ENCODE data around the gene DUSP28.
"Not testable (repeated sequence)": the region's sequence is repeated elsewhere in the genome, so short reads cannot be mapped to it uniquely, and the experiment has no call there.

DUSP28 gene

DNA sequence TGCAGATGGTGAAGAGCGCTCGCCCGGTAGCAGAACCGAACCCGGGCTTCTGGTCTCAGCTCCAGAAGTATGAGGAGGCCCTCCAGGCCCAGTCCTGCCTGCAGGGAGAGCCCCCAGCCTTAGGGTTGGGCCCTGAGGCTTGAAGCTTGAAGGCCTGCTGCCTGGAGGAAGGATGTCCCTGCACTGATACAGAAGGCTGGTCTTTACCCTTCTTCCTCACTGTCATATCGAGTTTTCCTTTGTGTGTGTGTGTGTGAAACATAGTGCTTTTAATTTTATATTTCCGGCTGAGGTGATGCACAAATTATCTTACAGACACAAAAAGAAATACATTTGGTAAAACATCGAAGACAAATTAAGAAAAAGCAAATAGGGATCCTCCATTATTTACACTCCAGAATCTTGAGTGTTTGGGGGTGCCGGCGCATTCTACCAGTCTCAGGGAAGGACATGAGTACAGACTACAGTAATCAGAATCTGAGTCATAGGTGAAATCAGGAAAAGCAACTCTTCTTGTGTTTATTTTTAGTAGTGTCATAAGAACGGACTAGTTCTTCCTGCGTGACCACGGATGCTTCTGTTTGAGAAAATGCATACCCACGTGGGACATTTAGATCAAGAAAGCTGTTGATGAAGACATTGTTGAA lies 1.3 kb downstream of the DUSP28 start:
- peak overlapping the region; percentile 68 for H3K4me3 ChIP-seq (ENCODE audit: low read depth, low read length)
- TF ChIP-seq, protein P1, sequence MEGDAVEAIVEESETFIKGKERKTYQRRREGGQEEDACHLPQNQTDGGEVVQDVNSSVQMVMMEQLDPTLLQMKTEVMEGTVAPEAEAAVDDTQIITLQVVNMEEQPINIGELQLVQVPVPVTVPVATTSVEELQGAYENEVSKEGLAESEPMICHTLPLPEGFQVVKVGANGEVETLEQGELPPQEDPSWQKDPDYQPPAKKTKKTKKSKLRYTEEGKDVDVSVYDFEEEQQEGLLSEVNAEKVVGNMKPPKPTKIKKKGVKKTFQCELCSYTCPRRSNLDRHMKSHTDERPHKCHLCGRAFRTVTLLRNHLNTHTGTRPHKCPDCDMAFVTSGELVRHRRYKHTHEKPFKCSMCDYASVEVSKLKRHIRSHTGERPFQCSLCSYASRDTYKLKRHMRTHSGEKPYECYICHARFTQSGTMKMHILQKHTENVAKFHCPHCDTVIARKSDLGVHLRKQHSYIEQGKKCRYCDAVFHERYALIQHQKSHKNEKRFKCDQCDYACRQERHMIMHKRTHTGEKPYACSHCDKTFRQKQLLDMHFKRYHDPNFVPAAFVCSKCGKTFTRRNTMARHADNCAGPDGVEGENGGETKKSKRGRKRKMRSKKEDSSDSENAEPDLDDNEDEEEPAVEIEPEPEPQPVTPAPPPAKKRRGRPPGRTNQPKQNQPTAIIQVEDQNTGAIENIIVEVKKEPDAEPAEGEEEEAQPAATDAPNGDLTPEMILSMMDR (IDR thresholded peaks at IDR 0.05; ENCODE audit: insufficient read depth, low read length, missing control alignments) = no peak
- POLR2A ChIA-PET = interaction anchor here (0.8 to 1.4 kb wide), 3 partner anchors 19 to 24 kb away, joined by 3 to 10 read pairs (median 4); partner anchors contain the start of gene CAPN10
- CTCF ChIA-PET = interaction anchor here (0.8 to 3.5 kb wide), 5 partner anchors 8 to 47 kb away, joined by 3 to 17 read pairs (median 5); partner anchors contain the start of gene CAPN10
- DNase-seq (ENCODE audit: low read depth, low spot score) = peak; percentile 37

DNA sequence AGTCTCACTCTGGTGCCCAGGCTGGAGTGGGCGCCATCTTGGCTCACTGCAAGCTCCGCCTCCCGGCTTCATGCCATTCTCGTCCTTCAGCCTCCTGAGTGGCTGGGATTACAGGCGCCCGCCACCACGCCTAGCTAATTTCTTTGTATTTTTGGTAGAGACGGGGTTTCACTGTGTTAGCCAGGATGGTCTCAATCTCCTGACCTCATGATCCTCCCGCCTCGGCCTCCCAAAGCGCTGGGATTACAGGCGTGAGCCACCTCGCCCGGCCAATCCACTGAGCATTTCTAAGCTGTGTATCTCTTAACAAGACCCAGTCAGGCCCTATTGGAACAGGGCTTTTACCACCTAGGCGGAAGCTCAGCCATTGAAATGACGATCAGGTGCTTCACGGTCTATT lies 3.1 kb downstream of the DUSP28 start:
- H3K4me3 ChIP-seq (ENCODE audit: low read depth, low read length); DNase-seq (ENCODE audit: low read depth, low spot score); POLR2A ChIA-PET: not testable (repeated sequence)
- CTCF ChIA-PET = interaction anchor here (0.7 to 4.9 kb wide), 5 partner anchors 18 to 105 kb away, joined by 3 to 36 read pairs (median 17); partner anchors contain the start of gene CAPN10

DNA sequence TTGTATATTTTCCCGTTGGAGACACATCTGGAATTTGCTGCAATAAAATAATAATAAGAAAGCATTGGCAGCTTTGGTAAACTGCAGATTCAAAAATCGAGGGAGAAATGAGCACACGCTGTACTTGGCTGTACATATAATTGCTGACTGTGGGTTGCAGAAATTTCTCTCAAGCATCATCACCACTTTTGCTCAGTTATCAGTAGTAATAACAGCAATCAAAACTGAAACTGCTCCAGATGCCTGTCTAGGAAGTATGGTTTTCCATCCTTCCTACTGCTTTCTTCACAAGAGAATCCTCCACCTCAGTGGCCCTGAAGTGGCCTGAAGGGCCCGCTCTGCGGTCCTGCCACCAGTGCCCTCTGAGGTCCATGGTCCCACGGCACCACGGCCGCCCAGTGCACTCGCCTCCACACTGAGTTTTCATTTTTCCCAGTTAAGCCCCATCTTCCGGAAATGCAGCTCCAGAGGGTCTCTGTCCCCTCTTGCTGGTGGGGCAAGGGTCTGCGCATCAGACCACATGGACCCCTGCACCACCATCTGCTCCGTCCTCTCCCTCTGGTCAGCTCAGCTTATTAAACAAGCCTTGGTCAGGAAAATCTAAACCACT lies 3.9 kb downstream of the DUSP28 start:
- no peak for DNase-seq (ENCODE audit: low read depth, low spot score)
- ChIA-PET POLR2A (no interaction called here), CTCF (interaction anchor here (0.7 to 4.9 kb wide), 5 partner anchors 17 to 104 kb away, joined by 3 to 75 read pairs (median 25); partner anchors contain the start of gene CAPN10)
- TF ChIP-seq, protein P1 (IDR thresholded peaks at IDR 0.05; ENCODE audit: insufficient read depth, low read length, missing control alignments) = no peak
- no peak overlapping the region for H3K4me3 ChIP-seq (ENCODE audit: low read depth, low read length)

DNA sequence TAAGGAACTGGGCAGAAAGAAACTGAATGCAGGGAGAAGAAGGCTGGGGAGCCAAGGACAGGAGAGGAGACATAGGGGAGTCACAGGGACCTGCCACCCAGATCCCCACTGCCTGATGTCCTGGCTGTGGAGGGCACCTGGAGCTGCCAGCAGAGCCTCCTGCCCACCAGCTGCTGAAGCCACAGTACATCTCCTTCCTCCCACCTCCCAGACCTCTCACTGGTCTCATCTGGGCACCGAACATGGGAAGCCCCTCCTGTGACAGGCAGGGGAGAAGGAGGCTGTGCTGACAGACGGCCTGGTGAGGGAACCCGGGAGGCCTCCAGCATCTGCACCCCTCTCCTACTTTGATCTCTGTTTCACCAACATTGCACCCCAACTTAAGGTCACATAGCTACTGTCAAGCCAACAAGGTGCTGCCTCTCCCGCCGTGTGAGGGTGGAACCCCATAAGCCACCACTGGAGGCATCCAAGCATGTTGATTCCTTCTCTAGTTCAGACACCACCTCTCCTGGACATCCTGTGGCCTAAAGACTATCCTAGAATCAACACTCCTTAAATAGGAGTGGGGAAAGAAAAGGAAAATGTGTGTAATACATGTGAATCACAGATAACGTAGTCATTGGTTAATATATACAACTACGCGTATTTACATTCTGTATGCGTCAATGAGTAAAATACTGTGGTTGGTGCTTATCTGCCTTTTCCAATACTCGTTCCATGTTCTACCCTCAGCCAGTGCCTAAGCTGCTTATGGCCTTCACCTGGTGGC lies 4.6 kb downstream of the DUSP28 start:
- TF ChIP-seq, protein P1 (IDR thresholded peaks at IDR 0.05; ENCODE audit: insufficient read depth, low read length, missing control alignments) = no peak
- POLR2A ChIA-PET = no interaction called here
- DNase-seq (ENCODE audit: low read depth, low spot score) = no peak
- CTCF ChIA-PET = interaction anchor here (1.7 to 4.9 kb wide), 8 partner anchors 9 to 276 kb away, joined by 4 to 75 read pairs (median 26); partner anchors contain the start of genes ANKMY1 and CAPN10
- no peak overlapping the region for H3K4me3 ChIP-seq (ENCODE audit: low read depth, low read length)

DNA sequence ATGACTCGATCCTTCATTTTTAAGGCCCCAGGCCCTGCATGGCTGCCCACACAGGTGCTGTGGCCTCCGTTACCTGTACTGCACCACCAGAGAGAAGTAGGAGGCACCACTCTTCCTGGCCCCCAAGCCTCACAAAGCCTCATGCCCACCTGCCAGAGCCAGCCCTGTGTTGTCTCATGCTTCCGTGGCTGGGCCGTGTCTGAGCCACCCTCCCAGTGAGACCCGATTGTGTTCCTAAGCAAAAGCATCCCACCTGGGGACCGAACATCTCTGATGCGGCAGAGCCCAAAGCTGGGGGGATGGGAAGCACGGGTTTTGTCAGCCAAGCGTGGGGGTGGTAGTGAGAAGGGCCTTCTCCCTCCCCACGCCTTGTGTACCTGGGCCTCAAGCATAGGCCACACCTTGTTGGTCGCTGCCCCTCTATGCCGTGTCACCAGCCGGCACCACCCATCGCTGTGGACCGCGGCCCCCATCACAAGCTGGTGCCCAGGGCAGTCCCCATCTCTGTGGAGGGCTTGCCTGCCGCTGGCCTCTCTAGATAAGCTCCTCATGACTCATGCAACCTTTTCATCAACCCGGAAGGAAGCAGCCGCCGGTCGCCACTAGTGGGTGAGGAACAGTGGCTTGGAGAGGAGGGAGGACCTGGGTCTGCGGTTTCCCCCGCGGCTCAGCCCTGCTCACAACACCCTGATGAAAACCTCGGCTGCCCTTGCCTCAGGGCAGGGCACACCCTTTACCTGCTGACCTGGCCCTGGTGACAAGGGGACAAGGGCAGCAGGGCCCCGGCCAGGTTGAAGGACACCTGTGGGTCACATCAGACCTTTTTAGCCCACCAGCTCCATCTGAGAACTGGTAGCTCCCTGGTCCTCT lies 5.4 kb downstream of the DUSP28 start:
- H3K4me3 ChIP-seq (ENCODE audit: low read depth, low read length) = no peak overlapping the region; the same call in 1 of the 2 replicates
- DNase-seq (ENCODE audit: low read depth, low spot score) = no peak
- ChIA-PET POLR2A (interaction anchor here (0.8 to 1.6 kb wide), 3 partner anchors 14 to 26 kb away, joined by 3 to 6 read pairs (median 4); partner anchors contain the start of gene CAPN10), CTCF (interaction anchor here (1.2 to 4.9 kb wide), 15 partner anchors 10 to 275 kb away, joined by 3 to 75 read pairs (median 7); partner anchors contain the start of genes ANKMY1 and CAPN10)
- TF ChIP-seq, protein P1 (IDR thresholded peaks at IDR 0.05; ENCODE audit: insufficient read depth, low read length, missing control alignments) = no peak
